GM18511 (cell line): Measurements from ENCODE around the gene TMPRSS7.

Experiments
- ATAC-seq: cut with Tn5 transposase; IDR thresholded peaks from one replicate; pipeline ENCODE4 v1.9.1; 2021; ENCODE audit warnings: mild to moderate bottlenecking, moderate library complexity; ENCODE audit not compliant: unreplicated experiment

TMPRSS7 gene, protein sequence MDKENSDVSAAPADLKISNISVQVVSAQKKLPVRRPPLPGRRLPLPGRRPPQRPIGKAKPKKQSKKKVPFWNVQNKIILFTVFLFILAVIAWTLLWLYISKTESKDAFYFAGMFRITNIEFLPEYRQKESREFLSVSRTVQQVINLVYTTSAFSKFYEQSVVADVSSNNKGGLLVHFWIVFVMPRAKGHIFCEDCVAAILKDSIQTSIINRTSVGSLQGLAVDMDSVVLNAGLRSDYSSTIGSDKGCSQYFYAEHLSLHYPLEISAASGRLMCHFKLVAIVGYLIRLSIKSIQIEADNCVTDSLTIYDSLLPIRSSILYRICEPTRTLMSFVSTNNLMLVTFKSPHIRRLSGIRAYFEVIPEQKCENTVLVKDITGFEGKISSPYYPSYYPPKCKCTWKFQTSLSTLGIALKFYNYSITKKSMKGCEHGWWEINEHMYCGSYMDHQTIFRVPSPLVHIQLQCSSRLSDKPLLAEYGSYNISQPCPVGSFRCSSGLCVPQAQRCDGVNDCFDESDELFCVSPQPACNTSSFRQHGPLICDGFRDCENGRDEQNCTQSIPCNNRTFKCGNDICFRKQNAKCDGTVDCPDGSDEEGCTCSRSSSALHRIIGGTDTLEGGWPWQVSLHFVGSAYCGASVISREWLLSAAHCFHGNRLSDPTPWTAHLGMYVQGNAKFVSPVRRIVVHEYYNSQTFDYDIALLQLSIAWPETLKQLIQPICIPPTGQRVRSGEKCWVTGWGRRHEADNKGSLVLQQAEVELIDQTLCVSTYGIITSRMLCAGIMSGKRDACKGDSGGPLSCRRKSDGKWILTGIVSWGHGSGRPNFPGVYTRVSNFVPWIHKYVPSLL

DNA sequence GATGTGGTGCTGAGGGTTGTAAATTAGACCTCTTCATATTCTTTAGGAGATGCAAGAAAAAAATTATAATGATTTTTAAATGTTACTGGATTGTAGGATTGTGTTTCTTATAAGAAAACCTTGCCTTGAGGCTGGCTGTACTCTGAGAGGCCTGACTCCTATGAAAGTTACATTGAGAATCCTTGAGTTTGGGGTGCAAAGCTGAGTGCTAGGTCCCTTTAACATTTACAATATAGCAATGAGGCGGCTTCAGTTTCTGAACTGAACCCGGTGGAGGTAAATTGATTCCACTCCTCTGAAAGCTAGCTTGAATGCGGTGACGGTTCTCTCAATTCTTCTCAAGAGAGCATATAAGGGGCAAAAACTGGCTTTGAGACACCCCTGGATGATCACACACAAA, at the start of gene TMPRSS7:
Gene TMPRSS7 (plus strand): TSS at position 301 of the 400 bp plus-strand sequence. CDS start 110 bp downstream, outside the sequence.
- ATAC-seq = no peak

GRCh38 chr3:111986800-111987199, 47.7 kb upstream of the TMPRSS7 start:
- ATAC-seq = no peak

DNA sequence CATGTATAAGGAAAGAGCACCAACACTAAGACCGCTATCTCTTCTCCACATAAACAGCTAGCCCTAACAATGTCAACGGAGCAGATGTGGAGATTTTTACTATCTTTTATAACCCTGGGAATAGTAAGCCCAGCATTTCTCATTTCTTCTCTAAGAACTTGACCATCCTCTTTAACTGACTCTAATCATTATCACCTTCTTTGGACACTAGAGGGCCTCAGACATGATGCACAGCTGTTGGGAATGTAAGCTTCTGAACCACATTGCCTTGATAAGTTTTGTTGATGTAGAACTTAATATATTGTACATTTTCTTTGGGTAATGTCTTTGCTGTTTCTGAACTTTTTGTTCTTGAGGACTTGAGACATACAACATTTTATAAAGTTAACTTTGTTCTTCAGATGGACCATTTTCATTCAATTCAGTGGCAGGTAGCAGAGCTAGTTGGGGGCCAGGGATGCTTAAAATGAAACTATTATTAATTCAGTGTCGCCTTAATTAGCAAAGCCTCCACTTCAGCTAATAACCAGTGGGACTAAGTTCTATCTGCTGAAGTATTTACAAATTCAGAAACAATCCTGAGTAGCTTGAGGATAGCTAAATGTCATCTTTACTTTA, 45.4 kb upstream of the TMPRSS7 start:
- peak; percentile 97 for ATAC-seq

DNA sequence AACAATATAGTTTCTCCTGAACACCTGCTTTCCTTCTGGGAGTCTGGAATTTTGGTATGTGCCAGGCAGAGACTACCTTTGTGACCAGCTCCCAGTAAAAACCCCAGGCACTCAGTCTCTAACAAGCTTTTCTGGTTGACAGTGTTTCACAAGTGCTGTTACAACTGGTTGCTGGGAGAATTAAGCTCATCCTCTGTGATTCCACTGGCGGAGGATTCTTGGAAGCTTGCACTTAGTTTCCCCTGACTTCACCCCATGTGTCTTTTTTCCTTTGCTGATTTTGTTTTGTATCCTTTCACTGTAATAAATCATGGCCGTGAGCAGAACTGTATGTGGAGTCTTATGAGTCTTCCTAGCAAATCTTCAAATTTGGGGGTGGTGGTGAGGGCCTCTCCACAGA, 41.5 kb upstream of the TMPRSS7 start:
- ATAC-seq = no peak

DNA sequence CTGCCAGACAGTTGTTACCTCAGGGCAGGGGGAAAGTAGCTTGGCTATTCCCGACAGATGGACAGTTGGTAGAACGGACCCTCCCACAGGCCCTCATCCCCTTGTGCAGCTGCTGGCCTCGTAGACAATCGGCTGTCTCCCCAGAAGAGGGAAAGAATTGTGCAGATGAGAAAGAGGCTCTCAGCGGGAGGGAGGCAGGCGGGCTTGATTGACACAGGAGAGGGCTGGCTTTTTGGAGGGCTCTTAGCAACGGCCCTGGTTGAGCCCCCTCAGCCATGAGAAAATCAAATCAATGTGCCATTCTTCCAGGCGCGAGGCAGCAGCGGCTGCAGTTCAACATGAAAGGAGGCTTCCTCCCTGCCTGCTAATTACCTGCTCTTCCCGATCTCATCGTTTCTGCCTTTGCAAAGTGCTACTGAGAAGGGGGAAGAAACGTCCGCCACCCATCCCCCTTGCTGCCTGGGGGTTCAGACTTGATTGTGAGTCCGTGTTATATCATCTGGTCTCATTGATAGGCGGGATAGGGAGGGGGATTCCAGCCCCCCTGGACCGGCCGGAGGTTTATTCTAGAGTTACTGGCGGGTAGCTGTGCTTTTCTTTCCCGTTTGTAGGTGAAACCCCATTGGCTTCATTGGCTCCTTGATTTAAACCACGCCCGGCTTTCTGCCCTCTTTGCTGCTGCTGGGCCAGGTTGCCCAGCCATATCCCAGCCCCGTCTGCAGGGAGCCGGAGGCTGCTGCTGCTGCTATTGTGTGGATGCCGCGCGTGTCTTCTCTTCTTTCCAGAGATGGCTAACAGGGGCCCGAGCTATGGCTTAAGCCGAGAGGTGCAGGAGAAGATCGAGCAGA, 35.7 kb upstream of the TMPRSS7 start, which contains the start of gene TAGLN3:
Gene TAGLN3 (plus strand): TSS at position 287 of the 848 bp plus-strand sequence. CDS start 501 bp downstream, at position 788.
- ATAC-seq = peak; percentile 63

DNA sequence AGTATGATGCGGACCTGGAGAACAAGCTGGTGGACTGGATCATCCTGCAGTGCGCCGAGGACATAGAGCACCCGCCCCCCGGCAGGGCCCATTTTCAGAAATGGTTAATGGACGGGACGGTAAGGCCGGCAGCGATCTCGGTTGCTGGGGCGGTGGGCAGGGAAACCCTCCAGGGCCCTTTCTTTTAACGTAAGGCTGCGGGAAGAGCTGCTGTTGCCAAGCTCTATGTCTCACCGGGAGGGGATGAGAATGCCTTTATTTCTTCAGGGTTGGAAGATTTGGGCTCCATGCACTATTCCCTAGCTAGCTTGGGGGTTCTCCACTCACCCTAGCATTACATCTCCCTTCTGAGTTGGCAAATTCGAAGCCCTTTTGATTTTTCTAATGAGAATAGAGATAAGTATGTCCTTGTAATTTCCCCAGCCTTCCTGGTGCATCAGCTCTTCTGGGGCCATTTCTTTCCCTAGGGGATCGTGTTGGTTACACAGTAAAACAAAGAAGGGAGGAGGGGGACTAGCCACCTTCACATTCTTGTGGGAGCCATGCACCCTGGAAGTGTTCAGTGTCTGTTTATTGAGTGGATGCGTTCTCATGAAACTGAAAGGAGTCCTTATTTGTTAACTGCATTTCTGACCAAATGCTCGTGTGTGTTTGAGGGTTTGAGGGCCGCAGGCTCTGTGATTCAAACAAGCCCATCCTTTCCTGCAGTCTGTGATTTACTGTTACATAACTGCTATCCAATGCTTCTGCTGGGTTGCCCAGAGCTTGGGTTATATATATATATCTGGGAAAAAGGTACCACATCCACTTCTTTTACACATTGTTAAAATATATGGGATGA, 34.8 kb upstream of the TMPRSS7 start:
- ATAC-seq = no peak

DNA sequence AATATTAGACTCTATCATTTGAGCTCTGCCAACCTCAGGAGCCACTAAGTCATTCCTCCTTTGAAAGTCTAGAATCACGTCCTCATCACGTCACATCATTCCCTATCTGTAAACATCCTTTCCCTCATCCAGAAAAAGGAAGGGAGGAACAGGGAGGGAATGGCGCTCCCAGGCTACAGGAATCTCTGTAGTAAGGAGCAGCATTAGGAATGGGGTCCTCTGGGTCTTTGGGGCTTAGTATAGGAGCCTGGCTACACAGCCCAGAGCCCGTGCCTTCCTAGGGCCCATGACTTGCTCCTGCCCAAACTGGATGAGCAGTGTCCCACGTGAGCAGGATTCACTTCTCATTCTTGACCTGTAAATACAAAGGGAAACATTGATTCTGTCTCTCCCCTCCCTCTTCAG, 34.2 kb upstream of the TMPRSS7 start:
- no peak for ATAC-seq

GRCh38 chr3:112000966-112001365, 33.6 kb upstream of the TMPRSS7 start:
- ATAC-seq = no peak

- no peak for ATAC-seq
Measured at GRCh38 chr3:112001526-112001925, 33.0 kb upstream of the TMPRSS7 start.

DNA sequence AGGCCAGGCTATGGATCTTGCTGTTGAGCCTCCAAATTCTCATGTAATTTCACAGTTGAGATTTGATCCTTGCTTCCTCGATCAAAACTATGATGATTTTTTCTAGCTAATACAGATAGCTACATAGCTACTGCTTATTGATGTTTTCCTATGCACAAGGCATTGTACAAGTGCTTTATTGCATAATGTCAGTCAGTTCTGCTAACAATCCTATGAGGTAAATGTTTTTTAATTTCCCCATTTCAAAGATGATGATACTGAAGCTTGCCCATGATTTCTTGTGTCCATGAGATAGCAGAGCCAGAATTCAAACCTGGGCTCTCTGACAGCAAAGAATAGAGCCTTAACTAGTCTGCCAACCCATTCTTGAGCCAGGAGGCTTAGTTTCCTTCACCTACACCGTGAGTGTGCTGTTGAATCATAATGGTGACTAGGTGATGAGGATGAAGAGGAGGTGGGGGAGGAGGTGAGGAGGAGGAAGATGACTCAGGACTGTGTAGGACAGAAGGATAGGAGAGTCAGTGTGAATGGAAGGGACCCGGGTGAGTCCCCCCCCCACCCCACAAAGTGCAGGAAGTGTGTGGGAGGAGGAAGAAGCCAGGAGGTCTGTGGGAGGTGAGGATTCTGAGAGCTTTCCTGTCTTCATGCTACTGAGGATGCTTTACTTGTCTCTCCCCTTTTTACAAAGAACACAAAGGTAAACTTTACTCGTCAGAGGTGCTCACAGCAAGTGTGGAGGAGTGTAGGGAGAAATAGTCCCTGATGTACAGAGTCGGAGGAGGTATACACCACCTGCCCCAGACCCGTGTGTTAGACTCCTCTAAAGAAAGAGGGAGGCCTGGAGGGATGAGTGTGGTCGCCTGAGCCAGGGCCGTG, 32.2 kb upstream of the TMPRSS7 start:
- ATAC-seq = no peak

- no peak for ATAC-seq
Measured at GRCh38 chr3:112003321-112004080, 31.0 kb upstream of the TMPRSS7 start.

DNA sequence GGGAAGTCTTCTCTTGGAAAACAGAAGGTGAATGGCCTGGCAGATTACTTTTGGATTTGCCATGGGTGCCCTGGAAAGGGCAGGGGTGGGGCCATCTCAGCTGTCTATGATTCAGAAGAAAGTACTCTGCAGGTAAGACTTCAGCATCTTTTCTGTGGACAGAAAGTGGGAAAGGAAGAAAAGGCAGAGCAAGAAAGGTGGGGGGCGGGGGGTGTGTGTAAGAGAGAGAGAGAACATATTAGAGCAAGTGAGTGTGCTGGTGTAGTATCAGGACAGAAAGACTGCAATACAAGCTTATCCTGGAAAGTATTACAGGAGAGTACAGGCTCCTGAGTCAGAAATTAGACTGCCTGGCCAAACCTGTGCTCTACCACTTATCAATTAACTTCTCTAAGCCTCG, 30.3 kb upstream of the TMPRSS7 start:
- no peak for ATAC-seq

DNA sequence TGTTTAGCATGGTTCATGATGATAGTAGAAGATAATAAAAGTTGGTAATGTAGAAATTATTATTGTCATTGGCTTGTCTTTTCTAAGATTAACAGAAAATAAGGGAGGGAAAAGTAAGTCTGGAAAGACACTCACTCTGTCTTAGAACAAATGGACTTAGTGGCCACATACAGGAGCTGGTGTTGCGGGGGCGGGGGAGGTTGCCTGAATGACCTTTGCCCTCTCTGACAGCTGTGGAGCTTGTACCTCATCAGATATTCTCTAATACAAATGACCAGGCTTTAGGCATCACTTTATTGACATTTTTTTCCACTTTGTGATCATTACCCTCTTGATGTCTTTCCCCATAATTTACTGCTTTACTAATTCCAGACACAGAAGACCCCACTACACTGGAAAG, 29.9 kb upstream of the TMPRSS7 start:
- no peak for ATAC-seq

- no peak for ATAC-seq
Measured at GRCh38 chr3:112005091-112005672, 29.4 kb upstream of the TMPRSS7 start.

- no peak for ATAC-seq
Measured at GRCh38 chr3:112007633-112008032, 26.9 kb upstream of the TMPRSS7 start.

GRCh38 chr3:112009670-112010069, 24.9 kb upstream of the TMPRSS7 start:
- ATAC-seq = no peak

DNA sequence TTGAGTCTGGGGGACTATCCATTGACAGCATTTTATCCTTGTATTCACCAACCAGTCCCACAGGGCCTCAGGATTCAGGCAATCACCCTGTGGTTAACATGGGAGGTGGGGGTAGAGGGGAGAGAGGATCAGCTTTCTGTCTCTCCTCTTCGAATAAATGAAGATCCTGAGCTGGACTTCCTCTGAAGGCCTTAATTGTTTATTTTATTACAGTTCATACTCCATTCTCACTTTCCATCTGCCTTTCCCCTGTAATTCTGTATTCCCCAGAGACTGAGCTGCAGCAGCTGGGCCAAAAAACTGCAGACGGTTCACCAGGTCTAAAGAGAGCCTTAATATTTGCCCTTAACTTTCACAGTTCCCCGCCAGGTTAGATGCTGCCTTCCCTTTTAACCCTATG, 23.9 kb upstream of the TMPRSS7 start:
- ATAC-seq = no peak
